ENCODE measurements around the gene TMCC1.

GRCh38 chr3:129655291-129655700 is 238.2 kb downstream of the TMCC1 start:
- TF ChIP-seq EZH2 (IDR thresholded peaks at IDR 0.05; ENCODE audit: borderline replicate concordance, control insufficient read depth, low read depth, low read length) (no peak), CTCF (IDR thresholded peaks at IDR 0.05 in 2 of 3, conservative IDR thresholded peaks at IDR 0.05 in 1 of 3; ENCODE audit: control insufficient read depth in 2 of 3, extremely low read depth in 1 of 3, insufficient read depth in 1 of 3, low read depth in 3 of 3, low read length in 3 of 3) (no peak), RAD21 (IDR thresholded peaks at IDR 0.05; ENCODE audit: insufficient read depth, low read depth, low read length) (no peak), SMC3 (IDR thresholded peaks at IDR 0.05; ENCODE audit: borderline replicate concordance, low read length) (no peak), JUNB (IDR thresholded peaks at IDR 0.05) (no peak), ZNF217 (IDR thresholded peaks at IDR 0.05) (no peak), CREM (IDR thresholded peaks at IDR 0.05; ENCODE audit: low read depth) (no peak), DPF2 (IDR thresholded peaks at IDR 0.05) (no peak)

Measured in GM12878 (cell line).